Mesenteric fat pad (tissue), 1 donor: ENCODE data around the gene DEDD. TPM values are rescaled to one million over a fixed set of nuclear protein-coding genes. Genes with fewer than 3 reads are reported as not detected.

Source experiments
- DNase-seq: peaks from one replicate; pipeline ENCODE4 v3.0.0-alpha.2; 2020; ENCODE audit warnings: low spot score
- total RNA-seq: library from RNA; stranded (reverse); fragmentation: NEBNext Ultra II Directional; extraction: Animal tissue kit (Norgen Biotek cat#: 25700); gene quantifications from one replicate; pipeline ENCODE4 v1.2.1, GENCODE V29; 2021
- donor health status: DM: yes; HTN: yes; CAD: no.

The DEDD gene
- total RNA-seq, 1 donor from 2014 or later, result 61.9 TPM

DNA sequence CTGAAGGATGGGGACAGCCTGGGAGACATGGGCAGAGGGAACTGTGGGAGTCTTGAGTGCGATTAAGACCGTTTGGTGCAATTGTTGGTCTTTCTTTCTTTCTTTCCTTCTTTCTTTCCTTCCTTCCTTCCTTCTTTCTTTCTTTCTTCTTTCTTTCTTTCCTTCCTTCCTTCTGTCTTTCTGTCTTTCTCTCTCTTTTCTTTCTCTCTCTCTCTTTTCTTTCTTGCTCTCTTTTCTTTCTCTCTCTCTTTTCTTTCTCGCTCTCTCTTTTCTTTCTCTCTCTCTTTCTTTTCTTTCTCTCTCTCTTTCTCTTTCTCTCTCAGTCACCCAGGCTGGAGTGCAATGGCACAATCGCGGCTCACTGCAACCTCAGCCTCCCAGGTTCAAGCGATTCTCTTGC is 37.2 kb downstream of the DEDD start:
- DNase-seq, result no peak

DNA sequence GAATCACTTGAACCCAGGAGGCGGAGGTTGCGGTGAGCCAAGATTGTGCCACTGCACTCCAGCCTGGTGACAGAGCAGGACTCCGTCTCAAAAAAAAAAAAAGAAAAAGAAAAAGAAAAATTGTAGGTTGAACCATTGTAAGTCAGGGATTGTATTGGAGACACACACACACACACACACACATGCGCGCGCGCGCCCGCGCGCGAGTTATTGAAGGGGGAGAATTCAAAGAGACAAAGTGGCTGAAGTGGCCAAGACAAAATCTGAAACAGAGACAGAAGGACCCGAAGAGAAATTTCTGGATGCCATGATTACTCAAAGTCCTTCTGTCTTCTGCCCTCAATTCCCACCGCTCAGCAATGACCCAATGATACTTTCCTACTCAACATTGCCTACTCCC is 38.0 kb downstream of the DEDD start:
- peak; percentile 39 for DNase-seq

DNA sequence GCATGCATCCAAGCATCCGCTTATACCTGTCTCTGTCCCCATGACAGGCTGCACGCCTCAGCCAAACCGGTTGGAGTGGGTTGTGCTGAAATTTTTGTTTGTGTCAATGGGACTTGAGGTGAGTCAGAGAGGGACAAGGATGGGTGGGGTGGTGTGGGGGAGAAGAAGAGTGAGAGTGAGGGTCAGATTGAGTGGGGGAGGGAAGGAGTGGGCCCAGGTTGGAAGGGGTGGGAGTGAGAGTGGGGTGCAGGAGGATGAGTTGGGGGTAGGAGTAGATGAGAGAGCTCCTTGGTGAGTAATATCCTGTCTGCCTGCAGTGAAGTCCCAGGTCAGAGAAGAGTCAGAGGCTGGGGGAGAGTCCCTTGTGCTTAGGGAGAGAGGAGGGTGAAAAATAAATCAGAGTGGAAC is 39.8 kb downstream of the DEDD start:
- peak; percentile 69 for DNase-seq

- peak; percentile 33 for DNase-seq
These were observed 40.5 kb downstream of the DEDD start for GRCh38 chr1:161091796-161092507.

DNA sequence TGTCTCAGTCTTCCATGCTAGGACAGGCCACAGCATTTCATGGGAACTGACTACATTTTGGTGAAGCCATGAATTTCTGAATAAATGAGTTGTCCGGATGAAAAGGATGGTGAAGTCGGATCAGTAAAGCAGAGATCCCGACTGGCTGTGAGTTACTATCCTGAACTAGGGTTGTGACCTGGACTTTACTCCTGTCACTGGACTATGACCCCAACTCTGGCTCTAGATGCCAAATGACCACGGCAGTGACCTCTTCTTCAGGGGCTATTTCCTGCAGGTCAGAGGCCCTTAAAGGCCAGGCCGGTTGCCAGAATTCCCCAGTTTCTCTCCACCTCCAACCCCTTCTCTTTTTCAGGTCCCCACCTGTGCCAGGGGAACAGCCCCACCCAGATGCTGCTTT is 41.4 kb downstream of the DEDD start:
- DNase-seq, result peak; percentile 59

DNA sequence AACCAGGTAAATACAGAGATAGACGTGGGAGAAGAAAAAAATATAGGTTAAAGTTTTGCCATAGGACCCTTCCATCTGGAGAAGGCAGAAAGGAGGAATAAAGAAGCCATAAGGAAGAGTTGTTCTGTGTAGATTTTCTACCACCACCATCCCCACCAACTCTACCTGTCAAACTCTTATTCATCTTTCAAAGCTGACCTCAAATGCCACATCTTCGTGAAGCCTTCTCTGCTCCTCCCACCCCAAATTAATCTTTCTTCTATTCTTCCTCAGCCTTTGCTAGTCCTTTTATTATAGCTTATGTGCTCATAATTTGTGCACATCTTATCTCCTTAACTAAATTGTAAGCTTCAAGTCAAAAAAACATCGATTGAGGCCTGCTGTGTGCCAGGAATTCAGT is 41.9 kb downstream of the DEDD start:
- no peak for DNase-seq

- peak; percentile 3 for DNase-seq
These were observed 42.5 kb downstream of the DEDD start for GRCh38 chr1:161089938-161090337.

- peak; percentile 69 for DNase-seq
These were observed 43.1 kb downstream of the DEDD start, which contains the start of gene NECTIN4 for GRCh38 chr1:161089251-161089924. TSS of gene NECTIN4 (minus strand) at chr1:161089558. CDS start at chr1:161089296, 262 bp downstream.

GRCh38 chr1:161088587-161089110 is 43.8 kb downstream of the DEDD start:
- DNase-seq, result no peak

DNA sequence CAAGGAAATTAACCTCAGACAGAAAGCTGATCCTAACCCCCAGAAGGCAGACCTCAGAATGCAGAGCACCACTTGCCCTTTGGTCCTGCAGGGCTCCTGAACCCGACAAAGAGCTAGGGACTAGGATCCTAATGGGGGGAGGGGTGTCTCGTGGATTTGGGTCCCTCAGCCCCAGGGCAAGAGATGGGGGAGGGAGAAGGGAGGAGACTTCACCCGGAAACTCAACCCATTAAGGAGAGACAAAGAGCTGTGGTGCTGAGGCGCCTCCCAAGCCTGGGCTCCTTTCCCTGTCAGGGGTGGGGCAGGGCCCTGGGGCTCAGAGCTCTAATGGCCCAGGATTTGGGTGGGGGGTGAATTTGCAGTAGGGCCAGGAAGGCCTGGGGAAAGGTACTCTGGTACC is 46.0 kb downstream of the DEDD start:
- no peak for DNase-seq

GRCh38 chr1:161085165-161085564 is 47.3 kb downstream of the DEDD start:
- DNase-seq, result no peak

DNA sequence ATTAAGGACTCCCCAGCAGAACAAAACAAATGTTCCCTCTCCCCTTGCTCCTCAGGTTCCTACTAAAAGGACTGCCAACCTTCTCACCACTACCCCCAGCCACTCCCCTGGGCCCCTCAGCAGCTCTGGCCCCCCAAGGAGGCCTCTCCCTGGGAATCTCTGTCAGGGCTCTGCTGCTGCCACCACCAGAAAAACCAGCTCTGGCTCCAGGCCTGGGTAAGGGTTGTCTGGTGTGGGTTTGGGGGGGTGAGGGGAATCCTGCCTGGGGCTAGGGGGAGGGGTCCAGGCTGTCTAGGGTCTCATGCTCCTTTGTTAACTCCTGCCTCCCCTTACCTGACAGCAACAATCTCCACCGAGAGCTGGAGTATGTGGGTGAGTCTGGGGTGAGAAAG is 47.9 kb downstream of the DEDD start:
- no peak for DNase-seq

GRCh38 chr1:161083748-161084596 is 48.5 kb downstream of the DEDD start:
- no peak for DNase-seq

DNA sequence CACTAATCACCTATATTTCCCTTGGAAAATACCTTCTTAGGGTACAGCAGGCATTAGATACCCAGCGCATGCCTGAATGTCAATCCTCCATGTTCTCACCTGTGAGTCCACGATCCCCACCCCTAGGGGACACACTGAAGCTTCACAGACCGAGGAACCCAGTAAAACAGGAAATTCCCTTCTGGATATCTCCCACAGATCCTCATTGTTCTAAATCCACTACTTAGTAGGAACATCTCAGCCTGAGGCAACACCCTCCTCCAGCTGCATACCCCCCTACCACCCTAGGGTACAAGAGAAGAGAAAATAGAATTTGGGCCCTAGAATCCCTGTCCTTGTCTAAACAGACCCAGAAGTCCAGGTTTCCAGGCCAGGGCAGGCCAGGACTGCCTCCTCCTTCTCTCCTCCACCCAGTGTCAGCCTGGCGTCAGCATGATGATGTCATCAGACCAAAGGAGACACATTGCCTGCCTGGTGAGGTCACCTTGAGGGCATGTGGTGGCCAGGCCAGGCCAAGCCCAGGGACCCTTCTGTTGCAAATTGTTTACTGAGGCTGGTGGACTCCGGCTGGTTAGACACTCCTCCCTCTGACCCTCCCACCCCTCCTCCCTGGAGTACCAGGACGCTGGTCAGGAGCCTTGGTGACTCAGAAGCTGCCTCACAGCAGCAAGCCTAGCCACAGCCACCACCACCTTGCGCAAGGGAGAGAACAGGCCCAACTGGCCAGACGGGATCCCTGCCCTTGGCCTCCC is 49.3 kb downstream of the DEDD start:
- DNase-seq, result no peak

DNA sequence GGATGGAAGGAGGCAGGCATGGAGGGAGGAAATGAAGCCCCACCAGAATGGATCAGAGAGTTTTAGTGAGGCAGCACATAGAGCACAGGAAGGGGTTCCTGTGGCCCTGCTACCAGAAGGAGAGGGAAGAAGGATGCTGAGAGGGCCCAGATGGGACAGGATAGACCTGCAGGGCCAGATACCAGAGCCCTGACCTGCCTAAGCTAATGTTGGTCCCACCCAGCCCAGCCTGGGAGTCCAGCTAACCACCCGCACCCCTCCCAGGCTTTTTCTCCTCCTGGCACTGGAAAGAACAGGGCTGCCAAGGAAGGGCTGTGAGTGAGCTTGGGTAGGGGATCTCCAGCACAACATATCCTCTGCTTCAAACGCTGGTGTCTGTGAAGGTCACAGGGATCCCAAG is 50.0 kb downstream of the DEDD start:
- no peak for DNase-seq

DNA sequence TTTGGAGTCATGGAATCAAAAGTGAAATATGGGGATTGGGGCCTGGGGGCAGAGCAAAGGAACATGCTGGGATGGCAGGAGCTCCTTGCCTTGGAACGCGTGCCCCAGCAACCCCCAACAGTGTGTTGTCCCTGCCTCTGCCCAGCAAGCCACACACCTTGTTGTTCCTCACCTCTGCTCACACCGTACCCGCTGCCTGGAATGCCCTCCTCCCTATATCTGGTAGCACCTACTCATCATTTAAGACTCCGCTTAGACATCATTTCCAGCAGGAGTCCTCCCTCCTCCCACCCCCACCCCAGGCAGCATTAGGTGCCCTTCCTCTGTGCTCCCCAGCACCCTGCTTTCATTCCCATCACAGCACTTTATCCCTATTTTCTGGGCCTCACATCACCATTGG is 50.9 kb downstream of the DEDD start:
- DNase-seq, result no peak

DNA sequence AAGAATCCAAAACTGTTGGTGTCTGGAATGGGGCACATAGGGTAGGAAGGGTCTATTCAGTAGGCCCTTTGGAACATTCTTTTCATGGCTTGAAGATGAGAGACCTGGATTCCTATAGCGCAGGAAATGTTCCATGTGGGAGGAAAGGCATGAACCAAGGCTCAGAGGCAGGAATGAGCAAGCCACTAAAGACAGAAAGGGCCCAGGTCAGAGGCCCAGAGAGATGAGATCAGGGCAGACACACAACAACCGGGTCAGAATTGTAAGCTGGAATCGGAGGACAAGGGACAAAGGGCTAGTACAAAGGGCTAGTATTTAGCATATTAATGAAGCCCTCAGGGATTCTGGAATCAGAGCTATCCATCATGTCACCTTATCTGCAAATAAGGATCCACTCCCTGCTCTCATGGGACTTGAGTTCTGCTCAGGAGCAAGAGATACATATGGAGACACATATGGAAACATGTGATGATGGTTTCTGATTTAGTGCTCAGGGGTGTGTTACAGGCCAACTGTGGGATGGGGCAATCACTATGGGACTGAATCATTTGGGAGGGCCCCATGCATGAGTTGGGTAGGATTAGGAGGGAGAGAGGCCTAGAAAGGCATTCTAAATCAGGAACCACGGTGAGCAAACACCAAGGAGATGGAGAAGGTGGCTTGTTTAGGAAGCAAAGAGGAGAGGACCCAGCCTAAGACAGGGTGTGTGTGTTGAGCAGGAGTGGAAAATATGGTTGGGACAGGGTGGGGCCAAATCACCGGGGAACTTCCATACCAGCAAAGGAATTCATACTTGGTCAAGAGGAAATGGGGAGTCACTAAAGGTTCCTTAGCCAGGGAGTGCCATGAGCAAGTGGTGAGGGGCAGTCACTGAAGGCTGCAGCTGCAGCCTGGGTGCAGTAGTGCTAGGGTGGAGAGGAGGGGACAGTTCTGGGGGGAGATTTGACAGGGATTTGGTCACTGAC is 51.7 kb downstream of the DEDD start:
- DNase-seq, result no peak

- no peak for DNase-seq
These were observed 52.9 kb downstream of the DEDD start for GRCh38 chr1:161079436-161080110.

DNA sequence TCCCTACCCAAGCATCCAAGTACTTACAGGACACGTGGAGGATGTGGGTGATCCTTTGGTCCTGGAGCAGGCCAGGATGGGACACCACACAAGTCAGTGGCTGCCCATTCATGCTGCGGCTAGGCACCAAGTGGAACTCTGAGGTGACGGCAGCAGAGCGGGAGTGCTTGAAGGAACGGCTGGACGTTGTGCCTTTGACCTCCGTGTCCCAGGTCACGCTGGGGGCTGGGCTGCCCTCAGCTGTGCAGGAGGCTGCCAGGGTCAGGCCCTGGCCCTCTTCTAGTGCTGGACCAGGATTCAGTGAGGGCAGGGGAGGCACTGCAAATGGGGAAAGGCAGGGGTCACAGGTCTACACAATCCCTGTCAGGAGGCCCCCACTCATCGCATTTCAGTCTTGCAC is 55.0 kb downstream of the DEDD start:
- DNase-seq, result no peak
